Measurements from ENCODE around the gene HECW1.
"Not testable (repeated sequence)": the region's sequence is repeated elsewhere in the genome, so short reads cannot be mapped to it uniquely, and the experiment has no call there.

Gene HECW1

DNA sequence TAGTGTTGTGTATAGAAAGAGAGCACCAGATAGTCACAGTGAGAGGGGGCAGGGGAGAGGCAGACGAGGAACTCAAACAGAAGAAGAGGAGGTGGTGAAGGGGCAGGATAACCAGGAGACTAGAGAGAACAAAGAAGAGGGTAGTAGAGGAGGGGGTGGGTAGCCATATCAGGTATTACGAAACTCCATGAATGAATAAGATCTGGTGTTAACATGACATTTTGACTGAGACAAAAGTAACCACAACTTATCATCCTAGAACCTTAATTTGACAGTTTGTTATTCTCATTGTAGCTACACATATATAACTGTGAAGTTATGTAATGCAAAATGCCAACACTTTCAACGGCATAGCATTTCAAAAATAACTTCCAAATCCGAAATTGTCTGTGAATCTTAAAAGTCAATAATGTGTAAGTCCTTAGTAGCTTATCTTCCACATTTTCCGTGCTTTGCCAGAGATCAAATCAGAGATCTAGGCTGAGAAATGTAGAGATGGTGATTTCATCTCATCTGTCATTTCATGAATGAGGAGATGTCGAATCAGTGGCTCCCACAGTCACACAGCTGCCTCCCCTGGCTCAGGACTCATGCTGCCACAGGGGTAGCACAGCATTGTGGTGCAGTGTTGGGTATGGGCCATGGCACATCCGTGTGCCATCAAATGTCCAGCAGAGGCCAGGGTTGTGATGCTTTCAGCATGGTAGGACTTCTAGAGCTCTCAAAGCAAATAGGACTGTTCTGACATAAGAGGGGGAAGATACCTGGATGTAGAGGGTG lies 202.1 kb downstream of the HECW1 start:
- no peak for FAIRE-seq

DNA sequence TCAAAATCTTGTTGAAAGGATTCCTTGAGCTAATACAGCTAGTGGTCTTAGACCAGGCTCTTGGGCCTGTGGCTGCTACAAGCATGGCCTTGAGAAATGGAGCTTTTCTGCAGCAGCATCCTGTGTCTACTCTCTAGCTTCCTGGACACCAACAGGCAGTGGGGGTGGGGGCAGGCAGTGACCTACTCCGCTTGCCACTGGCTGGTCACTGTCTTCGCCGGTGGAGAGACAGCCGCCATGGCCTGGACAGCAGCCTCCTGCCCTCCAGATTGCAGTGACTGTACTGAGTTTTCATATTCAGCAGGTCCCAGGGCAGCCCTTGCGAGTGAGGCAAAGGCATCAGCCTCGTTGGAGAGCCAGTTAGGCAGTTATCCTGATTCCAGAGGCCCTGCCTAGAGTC lies 204.6 kb downstream of the HECW1 start:
- no peak for FAIRE-seq

DNA sequence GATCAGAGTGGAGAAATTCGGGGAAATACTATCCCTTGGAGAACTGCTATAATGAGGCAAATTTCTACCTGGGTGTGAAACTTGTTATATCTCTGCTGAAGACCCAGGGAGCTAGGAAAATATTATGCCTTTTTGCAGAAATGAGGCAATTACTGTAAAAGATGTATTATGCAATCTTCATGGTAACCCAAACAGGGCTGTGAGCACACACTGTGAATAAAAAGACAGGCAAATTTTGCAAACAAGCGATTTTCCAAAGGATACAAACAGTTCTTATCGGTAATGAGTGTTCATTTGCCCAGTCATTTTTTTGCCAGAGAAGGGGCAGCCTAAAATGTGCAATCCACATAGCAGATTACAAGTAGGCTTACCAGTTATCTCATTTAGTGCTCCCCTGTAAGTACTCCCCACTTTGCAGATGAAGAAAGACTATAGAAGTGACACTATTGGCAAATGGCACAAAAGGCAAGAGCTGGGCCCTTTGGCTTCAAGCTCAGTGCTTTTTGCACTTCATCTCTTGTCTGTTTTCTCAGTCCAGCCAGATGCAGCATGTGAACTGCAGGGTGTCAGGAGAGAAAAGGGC lies 205.8 kb downstream of the HECW1 start:
- no peak for FAIRE-seq

DNA sequence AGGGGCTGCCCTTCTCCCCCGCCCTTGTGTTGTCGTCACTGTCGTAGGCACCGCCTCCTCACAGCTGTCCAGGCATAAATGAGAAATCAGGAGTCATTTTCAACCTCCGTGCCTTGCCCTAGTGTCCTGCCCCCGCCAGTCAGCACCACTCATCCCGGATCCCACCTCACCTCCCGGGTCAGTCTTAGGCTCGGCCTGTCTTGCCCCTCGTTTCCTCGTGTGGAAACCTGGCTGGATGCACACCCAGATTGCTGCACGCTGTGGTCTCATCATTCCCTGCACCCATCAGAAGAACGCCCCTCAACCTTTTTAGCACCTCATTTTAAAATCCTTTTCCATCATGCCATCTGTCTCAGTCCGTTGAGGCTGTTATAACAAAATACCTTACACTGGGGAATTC lies 213.1 kb downstream of the HECW1 start:
- no peak for FAIRE-seq

DNA sequence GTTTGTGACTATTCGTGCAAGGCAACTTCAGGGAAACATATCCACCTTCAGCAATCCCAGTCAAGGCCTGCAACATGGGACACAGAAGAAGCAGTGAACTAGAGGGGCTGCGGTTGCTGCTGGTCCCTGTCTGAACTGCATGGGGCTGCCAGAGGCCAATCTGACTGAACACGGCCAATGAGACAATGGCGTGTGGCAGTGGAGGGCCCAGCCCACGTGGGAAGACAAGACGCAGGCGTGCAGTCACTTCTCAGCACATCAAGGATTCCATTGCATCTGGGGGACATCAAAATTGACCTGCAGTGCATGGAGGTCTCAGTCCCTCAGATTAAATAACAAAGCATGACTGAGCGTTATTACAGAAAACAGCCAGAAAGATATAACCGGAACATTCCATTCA lies 215.9 kb downstream of the HECW1 start:
- FAIRE-seq: no peak

- no peak for FAIRE-seq
Measured at GRCh38 chr7:43328785-43329380, 216.4 kb downstream of the HECW1 start.

DNA sequence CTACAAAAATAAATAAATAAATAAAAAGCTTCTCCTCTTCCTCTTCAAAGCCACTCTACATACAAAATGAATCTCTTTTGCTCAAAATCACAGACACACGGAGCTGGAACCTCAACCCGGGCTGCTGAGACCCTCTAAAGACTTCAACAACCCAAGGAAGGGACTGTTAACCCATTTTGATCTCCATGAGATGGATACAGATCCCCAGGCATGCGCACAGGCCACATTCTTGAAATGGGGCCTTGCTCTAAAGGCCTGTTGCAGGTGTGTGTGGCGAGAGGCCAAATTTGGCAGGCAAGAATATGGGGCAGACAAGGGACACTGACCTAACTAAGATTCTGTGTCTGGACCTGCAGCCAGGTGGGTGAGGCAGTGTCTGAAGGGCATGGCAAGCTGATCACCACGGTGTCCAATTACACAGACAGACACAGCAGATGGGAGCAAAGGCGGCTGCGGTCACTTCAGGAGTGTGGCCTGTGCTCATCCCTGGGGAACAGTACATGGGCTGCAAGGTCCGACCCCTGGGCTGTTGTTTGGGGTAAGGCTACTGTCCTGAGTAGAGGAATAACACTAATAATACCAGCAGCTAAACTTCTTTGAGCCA lies 219.8 kb downstream of the HECW1 start:
- FAIRE-seq: no peak

DNA sequence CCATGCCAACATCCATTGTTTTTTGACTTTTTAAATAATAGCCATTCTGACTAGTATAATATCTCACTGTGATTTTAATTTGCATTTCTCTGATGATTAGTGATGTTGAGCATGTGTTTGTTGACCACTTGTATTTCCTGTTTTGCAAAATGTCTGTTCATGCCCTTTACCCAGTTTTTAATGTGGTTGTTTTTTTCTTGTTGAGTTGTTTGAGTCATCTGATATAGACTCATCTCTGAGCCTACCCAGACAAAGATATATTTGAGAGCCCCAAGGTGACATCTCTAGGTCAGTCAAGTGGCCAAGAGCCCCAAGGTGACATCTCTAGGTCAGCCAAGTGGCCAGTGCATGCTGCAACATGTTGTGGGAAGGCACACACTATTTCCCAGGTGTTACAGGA lies 224.7 kb downstream of the HECW1 start:
- FAIRE-seq: no peak

DNA sequence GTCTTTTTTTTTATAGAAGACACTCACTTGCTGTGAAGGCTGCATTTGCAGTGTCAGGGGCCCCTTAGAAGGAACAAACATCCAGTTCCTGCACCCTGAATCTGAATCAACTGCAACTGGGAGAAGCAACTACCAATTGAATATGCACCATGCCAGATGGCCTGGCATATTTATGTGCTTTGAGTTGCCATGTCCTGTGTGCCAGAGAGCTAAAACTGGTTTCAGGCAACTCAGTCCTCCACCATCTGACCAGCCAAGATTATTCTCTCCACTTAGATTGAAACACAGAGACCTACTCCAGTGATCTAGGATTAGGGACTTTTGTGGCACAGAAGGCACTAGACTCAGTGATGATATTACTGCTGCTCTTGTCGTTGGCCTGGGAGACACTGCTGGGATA lies 225.4 kb downstream of the HECW1 start:
- no peak for FAIRE-seq

DNA sequence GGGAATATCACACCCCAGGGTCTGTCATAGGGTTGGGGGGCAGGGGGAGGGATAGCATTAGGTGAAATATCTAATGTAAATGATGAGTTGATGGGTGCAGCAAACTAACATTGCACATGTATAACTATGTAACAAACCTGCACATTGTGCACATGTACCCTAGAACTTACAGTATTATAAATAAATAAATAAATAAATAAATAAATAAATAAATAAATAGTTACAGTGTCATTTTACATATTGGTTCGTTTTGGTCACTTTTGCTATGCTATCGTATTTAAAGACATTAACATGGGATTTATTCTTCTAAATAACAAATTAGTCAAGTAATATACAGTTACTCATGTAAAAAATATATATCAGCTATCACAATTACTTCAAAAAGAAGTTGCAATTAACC lies 228.7 kb downstream of the HECW1 start:
- no peak for FAIRE-seq

DNA sequence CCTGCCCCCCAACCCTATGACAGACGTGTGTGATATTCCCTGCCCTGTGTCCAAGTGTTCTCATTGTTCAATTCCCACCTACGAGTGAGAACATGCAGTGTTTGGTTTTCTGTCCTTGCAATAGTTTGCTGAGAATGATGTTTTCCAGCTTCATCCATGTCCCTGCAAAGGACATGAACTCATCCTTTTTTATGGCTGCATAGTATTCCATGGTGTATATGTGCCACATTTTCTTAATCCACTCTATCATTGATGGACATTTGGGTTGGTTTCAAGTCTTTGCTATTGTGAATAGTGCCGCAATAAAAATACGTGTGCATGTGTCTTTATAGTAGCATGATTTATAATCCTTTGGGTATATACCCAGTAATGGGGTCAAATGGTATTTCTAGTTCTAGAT lies 231.0 kb downstream of the HECW1 start:
- FAIRE-seq: not testable (repeated sequence)

DNA sequence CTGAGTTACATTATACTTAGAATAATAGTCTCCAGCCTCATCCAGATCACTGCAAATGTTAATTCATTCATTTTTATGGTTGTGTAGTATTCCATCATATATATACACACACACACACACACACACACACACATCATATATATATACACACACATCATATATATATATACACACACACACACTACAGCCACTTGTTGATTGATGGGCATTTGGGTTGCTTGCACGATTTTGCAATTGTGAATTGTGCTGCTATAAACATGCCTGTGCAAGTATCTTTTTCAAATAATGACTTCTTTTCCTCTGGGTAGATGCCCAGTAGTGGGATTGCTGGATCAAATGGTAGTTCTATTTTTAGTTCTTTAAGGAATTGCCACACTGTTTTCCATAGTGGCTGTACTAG lies 233.2 kb downstream of the HECW1 start:
- FAIRE-seq: not testable (repeated sequence)

- no peak for FAIRE-seq
Measured at GRCh38 chr7:43351683-43352082, 239.2 kb downstream of the HECW1 start.

DNA sequence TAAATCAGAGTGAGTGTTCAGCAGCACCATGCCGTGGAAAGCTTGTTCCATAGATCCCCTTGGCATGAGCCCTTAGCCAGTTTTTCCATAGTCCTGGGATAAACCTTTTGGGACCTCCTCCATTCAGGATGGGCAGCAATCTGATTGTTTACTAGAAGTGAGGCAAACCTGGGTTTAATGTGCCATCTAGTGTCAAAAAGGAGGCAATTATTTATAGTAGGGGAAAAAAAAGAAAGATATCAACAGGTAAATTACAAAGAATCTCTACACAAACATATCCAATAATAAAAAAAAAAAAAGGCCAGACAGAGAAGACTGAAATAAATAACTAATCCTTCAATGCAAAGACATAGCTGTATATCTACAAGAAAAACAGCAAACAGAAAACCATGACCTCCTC lies 241.5 kb downstream of the HECW1 start:
- no peak for FAIRE-seq

- no peak for FAIRE-seq
Measured at GRCh38 chr7:43362652-43363034, 250.2 kb downstream of the HECW1 start.

- no peak for FAIRE-seq
Measured at GRCh38 chr7:43363035-43363791, 250.8 kb downstream of the HECW1 start.

DNA sequence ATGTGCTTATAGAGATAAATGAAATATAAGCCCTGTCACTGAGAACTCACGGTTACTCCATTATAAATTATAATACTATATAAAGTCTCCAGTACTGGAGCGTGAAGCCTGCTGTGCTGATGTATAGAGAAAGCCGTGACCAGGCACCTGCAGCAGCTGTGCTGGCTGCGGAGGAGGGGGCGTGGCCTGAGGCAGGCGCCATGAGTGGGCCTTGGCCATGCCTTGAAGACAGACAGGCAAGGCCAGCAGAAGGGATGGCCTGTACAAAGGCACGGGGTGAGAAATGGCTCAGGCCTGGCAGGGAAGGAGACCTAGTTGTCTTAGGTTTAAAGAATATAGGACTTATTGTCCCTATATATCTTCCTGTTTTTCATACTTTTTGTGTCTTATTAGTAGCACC lies 251.9 kb downstream of the HECW1 start:
- no peak for FAIRE-seq

DNA sequence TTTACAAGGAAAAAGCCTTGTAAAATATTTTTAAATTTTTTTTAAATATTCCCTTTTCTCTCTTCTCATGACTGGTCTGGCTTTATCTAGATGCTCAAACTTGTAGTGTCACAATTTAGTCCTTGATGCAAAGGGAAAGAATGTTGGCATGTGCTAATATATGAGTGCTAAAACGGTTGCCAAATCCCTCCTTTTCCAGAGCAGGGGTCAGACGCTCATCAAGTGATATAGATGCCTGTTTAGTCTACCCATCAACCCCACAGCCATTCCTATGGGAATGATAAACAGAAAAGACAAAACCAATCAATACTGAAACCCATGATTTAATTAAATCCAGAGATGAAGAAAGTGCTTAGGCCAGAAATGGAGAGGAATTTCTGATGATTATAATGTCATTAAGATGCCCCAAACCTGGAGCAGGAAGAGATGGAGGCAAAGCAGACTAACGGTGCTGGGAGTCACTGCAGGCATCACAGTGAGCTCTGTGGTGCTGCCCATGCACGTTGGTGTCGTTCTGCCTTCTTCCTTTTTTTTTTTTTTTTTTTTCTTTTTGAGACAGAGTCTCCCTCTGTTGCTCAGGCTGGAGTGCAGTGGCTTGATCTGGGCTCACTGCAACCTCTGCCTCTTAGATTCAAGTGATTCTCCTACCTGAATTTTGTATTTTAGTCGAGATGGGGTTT lies 260.4 kb downstream of the HECW1 start:
- no peak for FAIRE-seq

- FAIRE-seq: no peak
Measured at GRCh38 chr7:43377196-43377960, 264.9 kb downstream of the HECW1 start.

DNA sequence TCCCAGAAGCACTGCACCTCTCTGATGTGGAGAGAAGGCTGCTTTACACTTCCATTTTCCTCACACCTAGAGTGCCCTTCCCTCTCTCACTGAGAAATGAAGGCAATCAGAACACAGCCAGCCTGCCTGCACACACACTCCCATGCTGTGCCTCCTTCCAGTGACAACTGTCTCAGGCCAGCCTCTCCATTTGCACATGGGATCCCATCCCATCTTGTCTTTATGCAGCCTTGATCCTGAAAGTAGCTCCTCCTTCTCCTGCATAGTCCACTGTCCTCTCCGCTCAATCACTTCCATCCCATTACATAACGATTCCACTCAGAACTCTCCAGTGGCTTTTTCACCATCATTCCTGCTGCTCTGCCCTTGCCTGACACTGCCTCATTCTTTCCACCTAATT lies 266.8 kb downstream of the HECW1 start:
- FAIRE-seq: no peak

GRCh38 chr7:43384616-43385308 lies 272.3 kb downstream of the HECW1 start:
- no peak for FAIRE-seq

Measured in endometrium (tissue), 2 donors.